Stomach (tissue), 9 donors: ENCODE measurements around the gene ATXN7L1. TPM values are rescaled to one million over a fixed set of nuclear protein-coding genes. Genes with fewer than 3 reads are reported as not detected.

Source experiments
- DNase-seq, 2 donors: peaks; one replicate each; pipeline versions ENCODE4 v3.0.0 to v3.0.0-alpha.2; 2013 to 2019
- H3K27ac ChIP-seq, 5 donors: fragments of 200-600 bp in 4 of 5; sonication (generic) in 4 of 5; one replicate each; pipeline ENCODE4 v1.5.1; 2013 to 2019; ENCODE audit warnings: mild to moderate bottlenecking in 1 of 5, moderate library complexity in 1 of 5
- H3K27me3 ChIP-seq, 3 donors: fragments of 200-600 bp; sonication (generic); one replicate each; pipeline ENCODE4 v1.5.1; 2017 to 2019; ENCODE audit warnings: mixed run types in 1 of 3
- H3K36me3 ChIP-seq, 4 donors: fragments of 200-600 bp; sonication (generic); 1 replicate in 3 of 4; 2 replicates in 1 of 4; pipeline ENCODE4 v1.5.1; 2016 to 2019
- H3K4me1 ChIP-seq, 4 donors: fragments of 200-600 bp; sonication (generic); one replicate each; pipeline ENCODE4 v1.5.1; 2016 to 2019
- H3K4me3 ChIP-seq, 4 donors: fragments of 200-600 bp; sonication (generic) in 3 of 4; one replicate each; pipeline ENCODE4 v1.5.1; 2016 to 2019; ENCODE audit warnings: mild to moderate bottlenecking in 1 of 4
- H3K9me3 ChIP-seq, 4 donors: fragments of 200-600 bp; sonication (generic); one replicate each; pipeline ENCODE4 v1.5.1; 2016 to 2019
- EP300 ChIP-seq: sonication (generic); formaldehyde crosslinking; IDR thresholded peaks from one replicate; pipeline ENCODE4 v1.6.1; 2017; ENCODE audit warnings: antibody characterized with exemption
- POLR2A ChIP-seq, 4 donors: fragments of 450-650 bp; IDR thresholded peaks; one replicate each; pipeline ENCODE4 v1.6.1; 2016; ENCODE audit warnings: antibody characterized with exemption in 4 of 4, control low read depth in 2 of 4, mild to moderate bottlenecking in 1 of 4, moderate library complexity in 1 of 4
- POLR2AphosphoS5 ChIP-seq, 3 donors: sonication (generic); formaldehyde crosslinking; IDR thresholded peaks; one replicate each; pipeline ENCODE4 v1.6.1; 2016; ENCODE audit warnings: antibody characterized with exemption in 3 of 3
- WGBS, 5 donors: extraction: QIAGEN DNeasy Blood & Tissue Kit in 3 of 5; methylation state at CpG; one replicate each; pipeline versions ENCODE4 v1.1.5 to v1.1.7; 2013 to 2018; 5-methylcytosine and 5-hydroxymethylcytosine counted together
- intact Hi-C: fragments of 100-400 bp; cut with DNase I; formaldehyde crosslinking; loops from one replicate; pipeline ENCODE4 v1.15.1; 2023; ENCODE audit warnings: low total_unique reads
- polyA plus RNA-seq, 3 donors: library from polyadenylated mRNA; stranded (reverse); fragments of 200-250 nt; gene quantifications; one replicate each; pipeline ENCODE4 v1.2.3, GENCODE V29; 2013
- total RNA-seq, 5 donors: library from RNA; depleted of rRNA; stranded (reverse); fragments of >200 nt; gene quantifications; one replicate each; pipeline versions ENCODE4 v1.1.0 to v1.2.3, GENCODE V29; 2014 to 2016
- TF ChIP-seq, protein P1 (sequence below), 7 experiments: fragments of 450-650 bp in 4 of 7; fragments of 200-600 bp in 3 of 7; sonication (generic) in 3 of 7; IDR thresholded peaks; one replicate each; pipeline ENCODE4 v1.5.1; 2016 to 2019; ENCODE audit warnings: antibody characterized with exemption in 7 of 7, control low read depth in 2 of 7, mild to moderate bottlenecking in 1 of 7
- donor health status: healthy with polysubstance abuse.
- donor health status: Bipolar disorder and iron deficiency.
- donor health status: healthy.

The ATXN7L1 gene
- total and polyA plus RNA-seq, 8 donors = 3.8 to 92.2 (median 8.8) TPM

DNA sequence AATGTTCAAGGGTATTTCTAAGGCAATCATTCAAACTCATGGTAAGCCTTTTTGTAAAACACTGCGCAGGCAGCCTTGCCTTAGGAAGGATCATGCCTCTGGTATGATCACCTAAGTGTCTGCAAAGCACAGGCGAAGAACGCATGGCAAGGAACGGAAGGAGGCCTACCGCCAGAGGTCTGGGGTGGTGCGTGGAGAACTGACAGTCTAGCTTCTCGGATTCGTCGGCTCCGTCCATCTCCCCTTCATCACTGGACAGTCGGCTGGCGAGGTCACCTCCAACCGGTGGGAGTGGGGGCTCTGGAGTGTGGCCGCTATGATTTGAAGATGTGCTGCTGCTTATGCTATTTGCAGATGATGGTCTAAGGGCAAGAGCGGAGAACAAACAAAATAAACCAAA lies 252.5 kb downstream of the ATXN7L1 start:
- 96 to 98% (median 98%) methylated on average over 15 of the region's 15 CpGs for WGBS, 5 donors
- DNase-seq = no peak
- intact Hi-C loops = no loop called here

GRCh38 chr7:105623378-105623777 lies 253.0 kb downstream of the ATXN7L1 start:
- peaks cover 32 to 67% (median 60%) of the 10 kb centered on the region in 4 donors for H3K36me3 ChIP-seq
- DNase-seq = no peak
- H3K9me3 ChIP-seq = no peaks in the 10 kb centered on the region
- H3K27me3 ChIP-seq = no peaks in the 10 kb centered on the region
- 83 to 94% (median 92%) methylated on average over 5 of the region's 5 CpGs for WGBS, 5 donors
- peaks cover 0 to 16% (median 6%) of the 10 kb centered on the region in 4 donors for H3K4me1 ChIP-seq
- no peak overlapping the region for H3K4me3 ChIP-seq
- intact Hi-C loops = no loop called here
- TF ChIP-seq POLR2AphosphoS5 (IDR thresholded peaks at IDR 0.05) (no peak), EP300 (no peak)
- no peak overlapping the region for H3K27ac ChIP-seq

More for the DNA sequence above, 252.5 kb downstream of the ATXN7L1 start:
- H3K4me1 ChIP-seq = peaks cover 0 to 16% (median 6%) of the 10 kb centered on the region in 4 donors
- no peaks in the 10 kb centered on the region for H3K9me3 ChIP-seq
- H3K27ac ChIP-seq = no peak overlapping the region
- no peak overlapping the region for H3K4me3 ChIP-seq
- H3K27me3 ChIP-seq = no peaks in the 10 kb centered on the region
- TF ChIP-seq POLR2AphosphoS5 (IDR thresholded peaks at IDR 0.05) (no peak), EP300 (no peak), POLR2A (IDR thresholded peaks at IDR 0.05) (no peak)
- TF ChIP-seq, protein P1, sequence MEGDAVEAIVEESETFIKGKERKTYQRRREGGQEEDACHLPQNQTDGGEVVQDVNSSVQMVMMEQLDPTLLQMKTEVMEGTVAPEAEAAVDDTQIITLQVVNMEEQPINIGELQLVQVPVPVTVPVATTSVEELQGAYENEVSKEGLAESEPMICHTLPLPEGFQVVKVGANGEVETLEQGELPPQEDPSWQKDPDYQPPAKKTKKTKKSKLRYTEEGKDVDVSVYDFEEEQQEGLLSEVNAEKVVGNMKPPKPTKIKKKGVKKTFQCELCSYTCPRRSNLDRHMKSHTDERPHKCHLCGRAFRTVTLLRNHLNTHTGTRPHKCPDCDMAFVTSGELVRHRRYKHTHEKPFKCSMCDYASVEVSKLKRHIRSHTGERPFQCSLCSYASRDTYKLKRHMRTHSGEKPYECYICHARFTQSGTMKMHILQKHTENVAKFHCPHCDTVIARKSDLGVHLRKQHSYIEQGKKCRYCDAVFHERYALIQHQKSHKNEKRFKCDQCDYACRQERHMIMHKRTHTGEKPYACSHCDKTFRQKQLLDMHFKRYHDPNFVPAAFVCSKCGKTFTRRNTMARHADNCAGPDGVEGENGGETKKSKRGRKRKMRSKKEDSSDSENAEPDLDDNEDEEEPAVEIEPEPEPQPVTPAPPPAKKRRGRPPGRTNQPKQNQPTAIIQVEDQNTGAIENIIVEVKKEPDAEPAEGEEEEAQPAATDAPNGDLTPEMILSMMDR (IDR thresholded peaks at IDR 0.05) = no peak
- H3K36me3 ChIP-seq = peaks cover 27 to 62% (median 54%) of the 10 kb centered on the region in 4 donors

DNA sequence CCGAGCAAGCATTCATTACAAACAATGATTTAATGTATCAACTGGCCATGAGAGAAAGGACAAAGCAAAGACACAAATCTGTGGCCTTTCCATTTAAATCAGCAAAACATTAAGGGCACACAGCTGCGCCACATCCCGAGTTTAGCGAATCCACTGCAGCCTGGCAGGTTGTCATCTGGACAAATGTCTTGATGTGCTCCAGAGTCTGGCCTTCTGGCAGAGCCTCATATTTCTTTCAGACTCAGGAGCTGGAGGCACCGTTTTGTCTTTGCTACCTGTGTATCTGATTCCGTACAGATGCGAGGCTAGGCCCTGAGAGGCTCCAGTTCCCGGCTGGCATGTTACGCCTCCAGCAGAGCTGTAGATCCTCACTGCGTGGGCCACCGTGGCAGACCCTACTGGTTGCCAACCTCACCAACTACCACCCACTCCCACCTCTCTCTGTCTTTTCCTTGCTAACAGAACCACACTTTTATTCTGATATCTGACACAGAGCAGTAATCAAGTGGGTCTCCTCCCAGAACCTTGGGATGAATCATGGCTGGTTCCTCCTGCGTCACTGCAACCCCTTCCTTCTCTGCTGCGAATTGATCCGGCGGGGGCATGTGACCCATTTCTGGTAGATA lies 254.2 kb downstream of the ATXN7L1 start:
- WGBS, 5 donors = 84 to 91% (median 90%) methylated on average over 15 of the region's 15 CpGs
- no peak for DNase-seq
- H3K27ac ChIP-seq = peak overlapping the region in 2 of 5 donors; percentile 3 to 22
- H3K9me3 ChIP-seq = no peaks in the 10 kb centered on the region
- no peak overlapping the region for H3K4me3 ChIP-seq
- TF ChIP-seq, protein P1 (IDR thresholded peaks at IDR 0.05) = no peak
- TF ChIP-seq POLR2AphosphoS5 (IDR thresholded peaks at IDR 0.05) = no peak
- no peak for TF ChIP-seq POLR2A (IDR thresholded peaks at IDR 0.05)
- no peak for TF ChIP-seq EP300
- no peaks in the 10 kb centered on the region for H3K27me3 ChIP-seq
- peaks cover 34 to 73% (median 69%) of the 10 kb centered on the region in 4 donors for H3K36me3 ChIP-seq
- intact Hi-C loops = no loop called here
- peaks cover 0 to 16% (median 6%) of the 10 kb centered on the region in 4 donors for H3K4me1 ChIP-seq

- Histone ChIP-seq H3K4me3 (no peak overlapping the region), H3K27me3 (no peaks in the 10 kb centered on the region), H3K36me3 (peaks cover 34 to 73% (median 69%) of the 10 kb centered on the region in 4 donors), H3K9me3 (no peaks in the 10 kb centered on the region), H3K27ac (peak overlapping the region in 1 of 5 donors; percentile 22), H3K4me1 (peaks cover 0 to 16% (median 6%) of the 10 kb centered on the region in 4 donors)
- intact Hi-C loops = no loop called here
- peak in 1 of 2 donors; percentile 75 for DNase-seq
- TF ChIP-seq, protein P1 (IDR thresholded peaks at IDR 0.05) = no peak
- 53 to 70% (median 62%) methylated on average over 3 of the region's 3 CpGs for WGBS, 5 donors
These were observed 254.8 kb downstream of the ATXN7L1 start for GRCh38 chr7:105621617-105622016.

DNA sequence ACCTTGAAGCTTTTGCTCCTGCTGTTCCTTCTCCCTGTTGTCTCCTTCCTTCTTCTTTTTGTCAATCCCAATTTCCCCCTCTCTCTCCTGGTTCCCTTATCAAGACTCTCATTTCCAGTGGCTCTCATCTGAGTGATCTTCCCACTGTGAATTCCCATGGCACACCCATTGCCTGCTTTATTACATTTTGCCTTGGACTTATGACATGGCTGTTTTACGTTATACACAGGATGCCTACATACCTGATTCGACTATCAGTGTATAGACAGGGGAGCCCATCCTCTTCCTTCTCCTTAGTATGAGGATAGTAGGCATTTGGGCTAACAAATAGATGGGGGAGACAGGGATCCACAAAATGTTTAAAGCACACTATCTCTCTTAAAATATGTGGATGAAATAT lies 255.2 kb downstream of the ATXN7L1 start:
- DNase-seq = no peak
- Histone ChIP-seq H3K27ac (no peak overlapping the region), H3K4me3 (no peak overlapping the region), H3K4me1 (peaks cover 0 to 16% (median 6%) of the 10 kb centered on the region in 4 donors), H3K27me3 (no peaks in the 10 kb centered on the region), H3K9me3 (no peaks in the 10 kb centered on the region), H3K36me3 (peaks cover 35 to 73% (median 69%) of the 10 kb centered on the region in 4 donors)
- 36 to 50% (median 44%) methylated on average over 2 of the region's 2 CpGs for WGBS, 5 donors
- intact Hi-C loops = no loop called here
- no peak for TF ChIP-seq POLR2A (IDR thresholded peaks at IDR 0.05)
- TF ChIP-seq POLR2AphosphoS5 (IDR thresholded peaks at IDR 0.05) = no peak
- TF ChIP-seq, protein P1 (IDR thresholded peaks at IDR 0.05) = no peak
- no peak for TF ChIP-seq EP300
